Measurements from ENCODE around the gene DENND1B. TPM values are rescaled to one million over a fixed set of nuclear protein-coding genes. Genes with fewer than 3 reads are reported as not detected.

Gene DENND1B
- total and polyA plus RNA-seq, 2 of the 13 experiments (the other 11 are each of a cell fraction or from before 2014, with no cell fraction given): 2.6 to 5.7 TPM

DNA sequence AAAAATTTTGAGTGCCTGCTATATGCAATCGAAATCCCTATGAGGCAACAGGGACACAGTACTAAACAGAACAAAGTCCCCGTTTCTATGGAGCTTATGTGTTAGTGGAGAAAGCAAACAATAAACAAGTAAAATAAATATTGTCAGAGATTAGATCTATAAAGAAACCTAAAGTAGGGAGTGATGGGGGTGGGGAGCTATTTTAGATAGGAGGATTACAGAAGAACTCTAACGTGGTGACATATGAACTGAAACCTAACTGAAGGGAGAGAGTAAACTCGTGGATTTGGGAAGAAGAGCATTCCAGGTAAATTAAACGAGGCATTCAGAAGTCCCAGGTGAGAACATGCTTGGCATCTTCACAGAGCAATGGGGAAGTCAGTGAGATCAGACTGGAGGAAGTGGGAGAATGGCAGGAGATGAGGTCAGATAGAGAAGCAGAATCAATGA lies 154.5 kb downstream of the DENND1B start (continued):
- TF ChIP-seq ZMYM2 (CRISPR knock-in tag; IDR thresholded peaks at IDR 0.05) (no peak), TEAD3 (CRISPR knock-in tag; optimal IDR thresholded peaks at IDR 0.05; ENCODE audit: borderline replicate concordance) (peak; percentile 55), SMC3 (IDR thresholded peaks at IDR 0.05; ENCODE audit: low read length) (peak; percentile 23; the same call in 1 of the 2 replicates), ZNF547 (CRISPR knock-in tag; IDR thresholded peaks at IDR 0.05) (no peak), KLF6 (CRISPR knock-in tag; IDR thresholded peaks at IDR 0.05) (0 out of 2 replicates have a peak, but pooled peaks have one; percentile 35), SP5 (CRISPR knock-in tag; IDR thresholded peaks at IDR 0.05; ENCODE audit: borderline replicate concordance, low read depth) (peak; percentile 66; the same call in 1 of the 2 replicates), PAF1 (CRISPR knock-in tag; IDR thresholded peaks at IDR 0.05) (no peak), MED1 (CRISPR knock-in tag; IDR thresholded peaks at IDR 0.05) (peak; percentile 66), MEF2D (CRISPR knock-in tag; IDR thresholded peaks at IDR 0.05) (0 out of 2 replicates have a peak, but pooled peaks have one; percentile 38), TBX3 (IDR thresholded peaks at IDR 0.05; ENCODE audit: borderline replicate concordance) (peak; percentile 85; the same call in 1 of the 2 replicates), HMG20A (CRISPR knock-in tag; IDR thresholded peaks at IDR 0.05; ENCODE audit: borderline replicate concordance) (peak; percentile 77), HDAC1 (CRISPR knock-in tag; IDR thresholded peaks at IDR 0.05) (0 out of 2 replicates have a peak, but pooled peaks have one; percentile 17), ZNF777 (CRISPR knock-in tag; IDR thresholded peaks at IDR 0.05) (no peak), ZSCAN31 (CRISPR knock-in tag; IDR thresholded peaks at IDR 0.05; ENCODE audit: low read depth) (no peak), GFI1 (CRISPR knock-in tag; IDR thresholded peaks at IDR 0.05; ENCODE audit: borderline replicate concordance) (peak; percentile 60; the same call in 1 of the 2 replicates), KMT2B (CRISPR knock-in tag; IDR thresholded peaks at IDR 0.05) (peak; percentile 47; the same call in 1 of the 2 replicates), ZNF652 (CRISPR knock-in tag; IDR thresholded peaks at IDR 0.05; ENCODE audit: borderline replicate concordance, low read depth) (peak; percentile 39; the same call in 1 of the 2 replicates), ZFP1 (CRISPR knock-in tag; IDR thresholded peaks at IDR 0.05) (no peak), PITX1 (CRISPR knock-in tag; IDR thresholded peaks at IDR 0.05) (peak; percentile 91), SOX6 (IDR thresholded peaks at IDR 0.05) (no peak), SOX6 (CRISPR knock-in tag; IDR thresholded peaks at IDR 0.05) (peak; percentile 82), ZMAT3 (CRISPR knock-in tag; conservative IDR thresholded peaks at IDR 0.05) (no peak), ATF7 (IDR thresholded peaks at IDR 0.05) (peak; percentile 23; the same call in 1 of the 2 replicates), ATF7 (CRISPR knock-in tag; IDR thresholded peaks at IDR 0.05) (no peak), ZNF224 (CRISPR knock-in tag; IDR thresholded peaks at IDR 0.05) (no peak), KDM1A (CRISPR knock-in tag; IDR thresholded peaks at IDR 0.05) (0 out of 2 replicates have a peak, but pooled peaks have one; percentile 16)
- TF ChIP-seq, protein P1, sequence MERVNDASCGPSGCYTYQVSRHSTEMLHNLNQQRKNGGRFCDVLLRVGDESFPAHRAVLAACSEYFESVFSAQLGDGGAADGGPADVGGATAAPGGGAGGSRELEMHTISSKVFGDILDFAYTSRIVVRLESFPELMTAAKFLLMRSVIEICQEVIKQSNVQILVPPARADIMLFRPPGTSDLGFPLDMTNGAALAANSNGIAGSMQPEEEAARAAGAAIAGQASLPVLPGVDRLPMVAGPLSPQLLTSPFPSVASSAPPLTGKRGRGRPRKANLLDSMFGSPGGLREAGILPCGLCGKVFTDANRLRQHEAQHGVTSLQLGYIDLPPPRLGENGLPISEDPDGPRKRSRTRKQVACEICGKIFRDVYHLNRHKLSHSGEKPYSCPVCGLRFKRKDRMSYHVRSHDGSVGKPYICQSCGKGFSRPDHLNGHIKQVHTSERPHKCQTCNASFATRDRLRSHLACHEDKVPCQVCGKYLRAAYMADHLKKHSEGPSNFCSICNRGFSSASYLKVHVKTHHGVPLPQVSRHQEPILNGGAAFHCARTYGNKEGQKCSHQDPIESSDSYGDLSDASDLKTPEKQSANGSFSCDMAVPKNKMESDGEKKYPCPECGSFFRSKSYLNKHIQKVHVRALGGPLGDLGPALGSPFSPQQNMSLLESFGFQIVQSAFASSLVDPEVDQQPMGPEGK (CRISPR knock-in tag; IDR thresholded peaks at IDR 0.05): no peak
- TF ChIP-seq, protein P2, sequence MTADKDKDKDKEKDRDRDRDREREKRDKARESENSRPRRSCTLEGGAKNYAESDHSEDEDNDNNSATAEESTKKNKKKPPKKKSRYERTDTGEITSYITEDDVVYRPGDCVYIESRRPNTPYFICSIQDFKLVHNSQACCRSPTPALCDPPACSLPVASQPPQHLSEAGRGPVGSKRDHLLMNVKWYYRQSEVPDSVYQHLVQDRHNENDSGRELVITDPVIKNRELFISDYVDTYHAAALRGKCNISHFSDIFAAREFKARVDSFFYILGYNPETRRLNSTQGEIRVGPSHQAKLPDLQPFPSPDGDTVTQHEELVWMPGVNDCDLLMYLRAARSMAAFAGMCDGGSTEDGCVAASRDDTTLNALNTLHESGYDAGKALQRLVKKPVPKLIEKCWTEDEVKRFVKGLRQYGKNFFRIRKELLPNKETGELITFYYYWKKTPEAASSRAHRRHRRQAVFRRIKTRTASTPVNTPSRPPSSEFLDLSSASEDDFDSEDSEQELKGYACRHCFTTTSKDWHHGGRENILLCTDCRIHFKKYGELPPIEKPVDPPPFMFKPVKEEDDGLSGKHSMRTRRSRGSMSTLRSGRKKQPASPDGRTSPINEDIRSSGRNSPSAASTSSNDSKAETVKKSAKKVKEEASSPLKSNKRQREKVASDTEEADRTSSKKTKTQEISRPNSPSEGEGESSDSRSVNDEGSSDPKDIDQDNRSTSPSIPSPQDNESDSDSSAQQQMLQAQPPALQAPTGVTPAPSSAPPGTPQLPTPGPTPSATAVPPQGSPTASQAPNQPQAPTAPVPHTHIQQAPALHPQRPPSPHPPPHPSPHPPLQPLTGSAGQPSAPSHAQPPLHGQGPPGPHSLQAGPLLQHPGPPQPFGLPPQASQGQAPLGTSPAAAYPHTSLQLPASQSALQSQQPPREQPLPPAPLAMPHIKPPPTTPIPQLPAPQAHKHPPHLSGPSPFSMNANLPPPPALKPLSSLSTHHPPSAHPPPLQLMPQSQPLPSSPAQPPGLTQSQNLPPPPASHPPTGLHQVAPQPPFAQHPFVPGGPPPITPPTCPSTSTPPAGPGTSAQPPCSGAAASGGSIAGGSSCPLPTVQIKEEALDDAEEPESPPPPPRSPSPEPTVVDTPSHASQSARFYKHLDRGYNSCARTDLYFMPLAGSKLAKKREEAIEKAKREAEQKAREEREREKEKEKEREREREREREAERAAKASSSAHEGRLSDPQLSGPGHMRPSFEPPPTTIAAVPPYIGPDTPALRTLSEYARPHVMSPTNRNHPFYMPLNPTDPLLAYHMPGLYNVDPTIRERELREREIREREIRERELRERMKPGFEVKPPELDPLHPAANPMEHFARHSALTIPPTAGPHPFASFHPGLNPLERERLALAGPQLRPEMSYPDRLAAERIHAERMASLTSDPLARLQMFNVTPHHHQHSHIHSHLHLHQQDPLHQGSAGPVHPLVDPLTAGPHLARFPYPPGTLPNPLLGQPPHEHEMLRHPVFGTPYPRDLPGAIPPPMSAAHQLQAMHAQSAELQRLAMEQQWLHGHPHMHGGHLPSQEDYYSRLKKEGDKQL (CRISPR knock-in tag; IDR thresholded peaks at IDR 0.05; ENCODE audit: low read depth): 0 out of 2 replicates have a peak, but pooled peaks have one; percentile 44
